ENCODE data around the gene LCE3B.
"Not testable (repeated sequence)": the region's sequence is repeated elsewhere in the genome, so short reads cannot be mapped to it uniquely, and the experiment has no call there.

LCE3B gene, protein sequence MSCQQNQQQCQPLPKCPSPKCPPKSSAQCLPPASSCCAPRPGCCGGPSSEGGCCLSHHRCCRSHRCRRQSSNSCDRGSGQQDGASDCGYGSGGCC

DNA sequence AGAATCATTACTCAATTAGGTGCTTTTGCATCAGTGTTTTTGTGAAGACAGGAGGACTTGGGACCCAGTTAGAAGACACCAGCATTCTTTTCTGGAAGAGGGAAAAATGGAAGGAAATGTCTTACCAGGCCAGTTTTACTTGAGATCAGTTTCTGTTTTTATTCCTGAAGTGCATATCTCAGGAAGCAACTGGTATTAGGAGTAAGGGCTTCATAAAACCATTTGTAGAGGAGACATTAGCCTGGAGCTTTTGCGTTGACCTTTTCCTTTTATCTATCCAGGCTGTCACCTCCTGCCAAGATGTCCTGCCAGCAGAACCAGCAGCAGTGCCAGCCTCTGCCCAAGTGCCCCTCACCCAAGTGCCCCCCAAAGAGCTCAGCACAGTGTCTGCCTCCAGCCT lies at the start of gene LCE3B:
Gene LCE3B (plus strand): TSS at position 301 of the 400 bp plus-strand sequence. CDS start 0 bp downstream, at position 301.
- DNase-seq (ENCODE audit: low spot score): no peak

- DNase-seq (ENCODE audit: low spot score): no peak
Observed at GRCh38 chr1:152565115-152565514, 48.5 kb upstream of the LCE3B start.

GRCh38 chr1:152565535-152566215 lies 47.9 kb upstream of the LCE3B start:
- DNase-seq (ENCODE audit: low spot score): no peak

DNA sequence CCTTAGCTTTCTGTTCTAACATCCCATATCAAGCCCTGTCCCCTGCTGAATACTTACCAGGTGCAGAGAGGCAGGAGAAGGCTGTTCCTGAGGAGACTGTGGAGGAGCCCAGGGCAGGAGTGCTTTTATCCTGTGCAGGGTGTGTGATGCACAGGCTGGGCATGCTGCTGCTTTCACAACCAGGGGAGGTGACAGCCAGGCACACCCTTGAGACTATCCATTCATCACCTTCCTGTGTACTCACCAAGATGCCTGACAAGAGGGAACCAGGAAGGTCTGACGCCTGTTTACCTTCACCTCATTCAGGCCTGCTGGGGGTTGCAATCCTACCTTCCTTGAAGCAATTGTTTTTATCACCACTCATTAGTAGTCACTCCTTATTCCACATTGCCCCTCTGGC lies 46.9 kb upstream of the LCE3B start, which contains the start of gene LCE3E:
Gene LCE3E (minus strand): TSS at position 100 of the 400 bp plus-strand sequence. CDS start 572 bp downstream, outside the sequence.
- no peak for DNase-seq (ENCODE audit: low spot score)

DNA sequence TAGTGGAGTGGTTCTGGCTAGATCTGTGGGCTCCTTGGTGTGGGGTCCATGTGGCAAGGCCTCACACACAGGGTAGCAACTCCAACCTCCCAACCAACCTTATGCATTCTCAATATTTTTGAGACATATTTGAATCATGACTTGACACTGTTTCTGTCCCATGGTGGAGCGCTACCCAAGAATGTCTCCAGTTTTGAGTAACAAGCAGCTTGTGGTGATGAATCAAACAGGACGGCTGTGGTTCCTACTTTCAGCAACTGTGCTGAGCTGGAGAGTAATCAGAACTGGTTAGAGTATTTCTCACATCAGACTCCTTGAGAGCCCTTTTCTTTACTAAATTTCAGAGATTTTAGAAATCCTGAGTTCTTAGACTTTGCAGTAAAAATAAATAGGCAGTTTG lies 36.4 kb upstream of the LCE3B start:
- DNase-seq (ENCODE audit: low spot score): no peak

DNA sequence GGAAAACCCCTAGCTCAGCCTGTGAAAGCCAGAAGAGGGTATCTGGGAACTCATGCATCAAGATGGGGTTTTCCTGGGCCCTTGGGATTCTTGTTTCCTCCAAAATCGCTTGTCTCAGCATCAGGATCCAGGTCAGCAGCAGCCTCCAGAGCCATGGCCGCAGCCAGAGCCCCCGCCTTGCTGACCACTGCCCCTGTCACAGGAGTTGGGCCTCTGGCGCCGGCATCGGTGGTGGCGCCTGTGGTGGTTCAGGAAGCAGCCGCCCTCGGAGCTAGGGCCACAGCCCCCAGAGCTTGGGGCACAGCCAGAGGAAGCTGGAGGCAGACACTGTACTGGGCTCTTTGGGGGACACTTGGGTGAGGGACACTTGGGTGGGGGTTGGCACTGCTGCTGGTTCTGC lies 34.1 kb upstream of the LCE3B start:
- not testable (repeated sequence) for DNase-seq (ENCODE audit: low spot score)

GRCh38 chr1:152580433-152580832 lies 33.2 kb upstream of the LCE3B start, which contains the start of gene LCE3D:
Gene LCE3D (minus strand): TSS chr1:152580516. CDS start chr1:152579936, 580 bp downstream.
- no peak for DNase-seq (ENCODE audit: low spot score)

- DNase-seq (ENCODE audit: low spot score): peak; percentile 28
Observed at GRCh38 chr1:152582647-152583046, 31.0 kb upstream of the LCE3B start.

- peak; percentile 4 for DNase-seq (ENCODE audit: low spot score)
Observed at GRCh38 chr1:152585586-152585985, 28.0 kb upstream of the LCE3B start.

DNA sequence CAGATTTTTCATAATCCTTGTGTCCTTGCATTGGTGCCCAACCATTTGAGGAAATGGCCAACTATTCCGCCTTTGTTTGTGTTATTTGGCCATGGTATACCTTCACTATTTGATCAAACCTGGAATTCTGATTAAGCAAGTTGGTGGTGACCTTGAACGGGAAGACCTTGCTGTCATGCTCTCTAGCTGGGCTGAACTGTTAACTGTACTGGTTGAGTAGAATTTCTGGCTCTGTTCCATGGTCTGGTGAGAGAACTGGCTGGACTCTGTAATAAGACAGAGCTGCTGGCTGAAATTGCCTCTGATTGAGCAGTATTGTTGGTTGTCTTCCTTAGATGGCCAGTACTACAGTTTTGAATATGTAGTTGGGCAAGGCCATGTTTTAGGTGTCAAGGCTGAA lies 16.6 kb upstream of the LCE3B start:
- DNase-seq (ENCODE audit: low spot score): no peak

- no peak for DNase-seq (ENCODE audit: low spot score)
Observed at GRCh38 chr1:152599934-152600333, 13.7 kb upstream of the LCE3B start, which contains the start of gene LCE3C. Gene LCE3C (plus strand): TSS chr1:152600234. CDS start chr1:152600732, 498 bp downstream.

DNA sequence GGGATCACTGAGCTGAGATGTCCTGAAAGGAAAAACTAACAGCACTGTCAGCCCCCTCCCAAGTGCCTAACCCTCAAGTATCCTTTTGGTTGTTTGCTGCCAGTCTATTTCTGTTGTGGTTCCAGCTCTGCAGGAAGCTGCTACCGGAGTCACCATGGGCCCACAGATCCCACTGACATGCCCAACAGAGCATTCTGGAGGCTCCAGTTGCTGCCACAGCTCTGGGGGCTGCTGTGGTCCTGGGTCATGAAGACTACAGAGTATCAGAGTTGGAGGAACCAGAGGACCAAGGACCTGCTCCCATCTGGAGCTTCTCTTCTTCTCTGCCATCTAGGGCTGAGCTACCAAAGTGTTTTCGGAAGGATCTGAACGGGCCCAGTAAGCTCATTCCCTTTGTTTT lies 8.4 kb downstream of the LCE3B start:
- no peak for DNase-seq (ENCODE audit: low spot score)

GRCh38 chr1:152622803-152623202 lies 9.2 kb downstream of the LCE3B start, which contains the start of gene LCE3A:
Gene LCE3A (minus strand): TSS chr1:152623103. CDS start chr1:152623103, 0 bp downstream.
- no peak for DNase-seq (ENCODE audit: low spot score)

DNA sequence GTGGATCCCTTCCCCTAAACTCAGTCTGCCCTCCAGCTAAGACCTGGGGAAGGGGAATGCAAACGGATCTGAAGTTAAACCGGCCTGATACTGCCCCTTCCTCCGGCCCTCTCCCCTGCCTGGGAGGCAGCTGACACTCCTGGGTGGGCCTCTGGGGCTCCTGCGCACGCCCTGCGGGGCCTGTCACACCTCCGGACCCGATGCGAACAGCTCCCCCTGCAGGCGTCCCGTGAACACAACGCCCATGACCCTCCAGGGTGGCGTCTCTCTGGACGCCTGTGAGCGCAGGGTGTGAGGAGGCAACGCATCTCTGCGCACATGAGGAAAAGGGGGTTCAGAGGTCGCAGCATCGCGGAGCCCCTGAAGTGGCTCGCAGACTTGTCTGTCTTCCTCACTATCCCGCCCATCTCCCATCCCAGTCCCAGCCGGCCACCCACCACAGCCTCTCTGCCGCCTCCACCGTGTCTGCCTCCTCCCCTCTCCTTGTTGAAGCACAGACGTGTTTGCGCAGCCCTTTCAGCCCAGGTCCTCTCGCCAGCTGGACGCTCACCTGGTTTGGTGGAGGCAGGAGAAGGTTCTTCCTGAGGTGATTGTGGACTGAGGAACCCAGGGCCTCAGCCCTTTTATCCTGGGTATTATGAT lies 9.7 kb downstream of the LCE3B start:
- no peak for DNase-seq (ENCODE audit: low spot score)

DNA sequence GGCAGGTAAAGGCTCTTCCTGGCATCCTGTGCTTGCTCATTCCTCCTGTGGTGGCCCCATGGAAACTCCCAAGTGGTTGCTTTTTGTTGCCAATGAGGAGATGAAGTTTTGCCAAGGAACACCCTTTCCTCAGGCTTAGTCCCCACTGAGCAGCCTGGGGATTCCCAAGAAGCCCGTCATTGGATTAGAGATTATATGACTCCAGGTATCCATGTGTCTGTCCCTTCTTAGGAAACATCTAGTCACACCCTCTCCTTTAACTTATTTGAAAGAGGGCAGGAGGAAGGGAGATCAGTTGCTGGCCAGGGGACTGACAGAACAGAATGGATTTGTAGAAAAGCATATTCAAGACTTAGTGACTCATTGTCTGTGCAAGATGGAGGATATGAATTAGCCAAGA lies 13.1 kb downstream of the LCE3B start:
- DNase-seq (ENCODE audit: low spot score): no peak

GRCh38 chr1:152630596-152630995 lies 17.0 kb downstream of the LCE3B start:
- DNase-seq (ENCODE audit: low spot score): no peak

- no peak for DNase-seq (ENCODE audit: low spot score)
Observed at GRCh38 chr1:152640351-152640750, 26.7 kb downstream of the LCE3B start.

DNA sequence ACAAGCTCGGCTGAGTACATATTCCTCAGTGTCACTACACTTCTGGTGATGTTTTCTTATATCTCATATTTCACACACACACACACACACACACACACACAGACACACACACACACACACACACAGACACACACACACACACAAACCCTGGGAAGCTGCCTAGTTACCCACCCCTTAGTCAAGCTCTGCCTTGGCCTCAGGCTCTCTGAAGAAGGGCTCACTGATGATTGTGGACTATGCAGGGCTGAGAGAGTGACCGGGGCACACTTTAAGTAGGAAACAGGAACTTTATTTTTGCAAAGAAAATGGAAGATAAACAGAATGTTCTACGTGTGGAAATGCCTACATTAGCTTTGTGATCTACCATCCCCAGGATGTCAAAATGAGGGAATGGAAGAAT lies 30.3 kb downstream of the LCE3B start:
- no peak for DNase-seq (ENCODE audit: low spot score)

GRCh38 chr1:152645146-152645545 lies 31.5 kb downstream of the LCE3B start:
- DNase-seq (ENCODE audit: low spot score): peak; percentile 1

GRCh38 chr1:152646656-152647055 lies 33.0 kb downstream of the LCE3B start:
- DNase-seq (ENCODE audit: low spot score): peak; percentile 3

DNA sequence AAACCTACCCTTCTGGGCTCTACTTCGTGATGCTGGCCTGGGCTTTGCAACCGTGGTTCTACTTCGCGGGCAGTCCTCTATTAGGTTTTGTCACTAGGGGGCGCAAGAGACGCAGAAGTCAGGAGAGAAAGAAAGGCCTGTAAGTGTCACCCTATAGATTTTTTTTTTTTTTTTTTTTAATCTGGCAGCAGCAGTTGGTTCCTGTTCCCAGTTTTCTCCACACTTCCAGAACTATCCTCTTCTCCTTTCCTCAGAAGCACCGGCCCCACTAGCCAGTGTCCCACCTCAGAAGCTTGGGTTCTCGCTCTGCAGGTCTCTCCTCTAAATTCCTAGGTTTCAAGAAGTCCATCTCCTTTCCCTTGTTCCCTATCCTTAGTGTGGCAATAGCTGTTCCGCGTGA lies 40.5 kb downstream of the LCE3B start:
- DNase-seq (ENCODE audit: low spot score): peak; percentile 54

DNA sequence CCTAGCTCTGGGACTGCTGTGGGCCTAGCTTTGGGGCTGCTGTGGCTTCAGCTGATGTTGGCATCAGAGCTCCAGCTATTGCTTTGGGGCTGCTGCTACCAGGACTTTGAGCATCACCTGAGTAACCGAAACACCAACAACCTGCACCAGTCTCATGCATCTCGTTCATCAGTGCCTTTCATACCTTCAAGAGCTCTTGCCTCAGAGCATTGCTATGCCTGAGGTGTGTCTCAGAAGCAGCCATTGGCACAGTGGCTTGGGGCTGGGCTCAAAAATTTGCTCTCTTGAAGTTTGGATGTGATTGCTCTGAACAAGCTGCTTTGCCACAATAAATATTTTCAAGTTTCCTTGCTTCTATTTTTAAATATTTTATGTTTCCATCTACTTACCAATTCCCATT lies 42.8 kb downstream of the LCE3B start:
- no peak for DNase-seq (ENCODE audit: low spot score)

DNA sequence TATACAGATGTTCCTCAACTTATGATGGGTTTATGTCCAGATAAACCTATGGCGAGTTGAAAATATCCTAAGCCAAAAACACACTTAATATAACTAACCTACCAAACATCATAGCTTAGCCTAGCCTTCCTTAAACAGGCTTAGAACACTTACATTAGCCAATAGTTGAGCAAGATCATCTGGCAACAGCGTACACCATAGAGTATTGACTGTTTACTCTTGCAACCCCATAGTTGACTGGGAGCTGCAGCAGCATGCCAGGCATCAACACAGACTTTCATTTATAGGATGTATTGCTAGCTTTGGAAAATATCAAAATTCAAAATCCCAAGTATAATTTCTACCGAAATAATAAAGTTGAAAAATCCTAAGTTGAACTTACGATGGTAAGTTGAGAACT lies 44.1 kb downstream of the LCE3B start:
- DNase-seq (ENCODE audit: low spot score): no peak
